DOHH2 (cell line): Measurements from ENCODE around the gene LSR.

ENCODE experiments used
- H3F3A ChIP-seq: fragments of 200-600 bp; sonication (generic), shearing (Covaris generic); 2 replicates; pipeline ENCODE4 v1.6.0; 2016; ENCODE audit warnings: antibody characterized with exemption, mild to moderate bottlenecking; ENCODE audit not compliant: control insufficient read depth, insufficient read depth
- H3K27ac ChIP-seq: fragments of 200-600 bp; sonication (generic); 2 replicates; pipeline ENCODE4 v1.5.1; 2014; ENCODE audit warnings: low read depth, mild to moderate bottlenecking, low read length, moderate library complexity
- H3K27me3 ChIP-seq: fragments of 200-600 bp; sonication (generic); 2 replicates; pipeline ENCODE4 v1.6.1; 2014; ENCODE audit warnings: mild to moderate bottlenecking, low read length, mixed read lengths; ENCODE audit not compliant: control insufficient read depth
- H3K36me3 ChIP-seq: fragments of 200-600 bp; sonication (generic); 2 replicates; pipeline ENCODE4 v1.6.1; 2014; ENCODE audit warnings: mild to moderate bottlenecking, low read length, moderate library complexity, mixed read lengths; ENCODE audit not compliant: control insufficient read depth
- H3K4me1 ChIP-seq: fragments of 200-600 bp; sonication (generic); 2 replicates; pipeline ENCODE4 v1.6.1; 2014; ENCODE audit warnings: mild to moderate bottlenecking, low read length, mixed read lengths; ENCODE audit not compliant: control insufficient read depth
- H3K4me2 ChIP-seq: fragments of 200-600 bp; sonication (generic); 2 replicates; pipeline ENCODE4 v1.6.0; 2014; ENCODE audit warnings: mild to moderate bottlenecking, low read length, moderate library complexity
- H3K4me3 ChIP-seq: fragments of 200-600 bp; sonication (generic); 2 replicates; pipeline ENCODE4 v1.5.1; 2014; ENCODE audit warnings: mild to moderate bottlenecking, low read length, mixed read lengths
- H3K79me2 ChIP-seq: fragments of 200-600 bp; sonication (generic); 2 replicates; pipeline ENCODE4 v1.6.1; 2014; ENCODE audit warnings: mild to moderate bottlenecking, low read length, mixed read lengths; ENCODE audit not compliant: control insufficient read depth
- H3K9me2 ChIP-seq: fragments of 200-600 bp; sonication (generic); replicated peaks from 2 replicates; pipeline ENCODE4 v1.6.1; 2014; ENCODE audit warnings: mild to moderate bottlenecking, low read length, mixed read lengths; ENCODE audit not compliant: control insufficient read depth
- H3K9me3 ChIP-seq: fragments of 200-600 bp; sonication (generic); 2 replicates; pipeline ENCODE4 v1.6.1; 2014; ENCODE audit warnings: antibody characterized with exemption, low read length, mixed read lengths; ENCODE audit not compliant: control insufficient read depth, insufficient read depth
- H4K20me1 ChIP-seq: fragments of 200-600 bp; sonication (generic); 2 replicates; pipeline ENCODE4 v1.6.0; 2014; ENCODE audit warnings: low read depth, mild to moderate bottlenecking, antibody characterized with exemption, low read length, moderate library complexity; ENCODE audit not compliant: control insufficient read depth, insufficient read depth
- CTCF ChIP-seq: fragments of 200-600 bp; sonication (generic); IDR thresholded peaks from one replicate; pipeline ENCODE4 v1.5.1; 2014; ENCODE audit warnings: antibody characterized with exemption, mild to moderate bottlenecking, low read depth, low read length; ENCODE audit not compliant: poor library complexity, severe bottlenecking
- EZH2phosphoT487 ChIP-seq: fragments of 200-600 bp; sonication (generic); IDR thresholded peaks from 2 replicates; pipeline ENCODE4 v1.6.1; 2017; ENCODE audit warnings: borderline replicate concordance, mild to moderate bottlenecking, antibody characterized with exemption, low read length, moderate library complexity, mixed read lengths

The LSR gene

GRCh38 chr19:35287713-35288112 is 38.9 kb downstream of the LSR start:
- Histone ChIP-seq H3K4me2 (no peak overlapping the region), H3K4me1 (peaks cover 31% of the 10 kb centered on the region), H3K36me3 (no peaks in the 10 kb centered on the region), H3K79me2 (no peaks in the 10 kb centered on the region), H3K27me3 (peaks cover 24% of the 10 kb centered on the region), H3K9me2 (no peaks in the 10 kb centered on the region), H3K9me3 (no peaks in the 10 kb centered on the region), H3K4me3 (no peak overlapping the region), H4K20me1 (no peaks in the 10 kb centered on the region), H3K27ac (no peak overlapping the region), H3F3A (peaks cover 7% of the 10 kb centered on the region; the same call in 1 of the 2 replicates)
- no peak for TF ChIP-seq CTCF

- no peak overlapping the region for H3K27ac ChIP-seq
- no peak overlapping the region for H3K4me2 ChIP-seq
- H3K4me1 ChIP-seq, result peaks cover 37% of the 10 kb centered on the region
Measured at GRCh38 chr19:35288331-35288730, 39.5 kb downstream of the LSR start.

GRCh38 chr19:35288906-35289305 is 40.1 kb downstream of the LSR start:
- peaks cover 7% of the 10 kb centered on the region; the same call in 1 of the 2 replicates for H3F3A ChIP-seq
- H3K4me1 ChIP-seq, result peaks cover 43% of the 10 kb centered on the region
- no peaks in the 10 kb centered on the region for H3K9me2 ChIP-seq
- H3K27me3 ChIP-seq, result peaks cover 16% of the 10 kb centered on the region
- no peaks in the 10 kb centered on the region for H4K20me1 ChIP-seq
- TF ChIP-seq CTCF (no peak), EZH2phosphoT487 (no peak)
- no peak overlapping the region for H3K4me3 ChIP-seq
- H3K27ac ChIP-seq, result no peak overlapping the region
- H3K9me3 ChIP-seq, result no peaks in the 10 kb centered on the region
- no peaks in the 10 kb centered on the region for H3K36me3 ChIP-seq
- H3K4me2 ChIP-seq, result no peak overlapping the region
- H3K79me2 ChIP-seq, result no peaks in the 10 kb centered on the region

More at GRCh38 chr19:35288331-35288730, 39.5 kb downstream of the LSR start:
- Histone ChIP-seq H4K20me1 (no peaks in the 10 kb centered on the region), H3F3A (peaks cover 7% of the 10 kb centered on the region; the same call in 1 of the 2 replicates), H3K9me2 (no peaks in the 10 kb centered on the region), H3K79me2 (no peaks in the 10 kb centered on the region), H3K9me3 (no peaks in the 10 kb centered on the region), H3K36me3 (no peaks in the 10 kb centered on the region), H3K4me3 (no peak overlapping the region), H3K27me3 (peaks cover 19% of the 10 kb centered on the region)
- TF ChIP-seq EZH2phosphoT487 (no peak), CTCF (no peak)
